Stimulated activated CD4-positive, alpha-beta T cell treated with anti-CD3 and anti-CD28 coated beads, Interleukin-15, amount 100 ng/mL, for 24 hours (primary cell): Measurements from ENCODE around the gene TMEM170A.
"Not testable (repeated sequence)": the region's sequence is repeated elsewhere in the genome, so short reads cannot be mapped to it uniquely, and the experiment has no call there.

Source experiments
- DNase-seq: peaks from one replicate; pipeline ENCODE4 v3.0.0-alpha.2; 2020

The TMEM170A gene

DNA sequence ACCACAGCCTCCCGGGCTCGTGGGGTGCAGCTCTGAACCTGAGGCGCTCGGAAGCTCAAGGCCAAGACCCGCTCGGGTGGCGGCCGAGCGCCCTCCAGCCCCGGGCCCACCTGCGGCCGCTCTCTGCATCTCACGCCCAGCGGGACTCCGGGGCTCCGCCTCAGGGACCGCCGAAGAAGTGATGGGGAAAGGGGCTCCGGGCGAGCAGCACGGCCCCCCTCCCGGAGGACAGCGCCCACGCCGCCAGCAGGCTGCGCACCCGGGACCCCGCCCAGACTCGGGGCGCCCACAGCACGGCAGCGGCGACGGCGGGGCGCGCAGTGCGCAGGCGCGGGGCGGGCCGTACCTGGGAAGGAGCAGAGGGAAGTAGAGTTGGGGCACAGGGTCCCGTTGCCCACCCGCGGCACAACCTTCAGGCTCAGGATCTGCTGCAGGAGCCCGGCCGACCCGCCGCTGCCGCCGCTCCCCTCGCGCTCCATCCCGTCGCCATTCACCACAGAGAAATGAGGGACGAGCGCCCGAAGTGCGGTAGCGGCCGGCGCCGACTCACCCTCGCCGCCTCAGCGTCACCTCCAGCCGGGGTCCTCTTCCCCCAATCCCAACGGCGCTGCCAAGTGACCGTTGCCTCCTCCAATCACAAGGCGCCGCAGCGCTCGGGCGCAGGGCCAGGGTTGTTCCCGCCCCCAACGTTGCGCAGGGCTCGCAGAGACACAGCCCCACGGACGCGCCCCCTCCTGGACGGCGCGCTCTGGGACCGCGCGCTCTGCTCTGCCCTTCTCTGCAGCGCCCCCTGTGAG is at the start of gene TMEM170A:
TSS of gene TMEM170A (minus strand) at position 568 of the 797 bp plus-strand sequence. CDS start at position 479, 89 bp downstream.
- DNase-seq: peak; percentile 100

DNA sequence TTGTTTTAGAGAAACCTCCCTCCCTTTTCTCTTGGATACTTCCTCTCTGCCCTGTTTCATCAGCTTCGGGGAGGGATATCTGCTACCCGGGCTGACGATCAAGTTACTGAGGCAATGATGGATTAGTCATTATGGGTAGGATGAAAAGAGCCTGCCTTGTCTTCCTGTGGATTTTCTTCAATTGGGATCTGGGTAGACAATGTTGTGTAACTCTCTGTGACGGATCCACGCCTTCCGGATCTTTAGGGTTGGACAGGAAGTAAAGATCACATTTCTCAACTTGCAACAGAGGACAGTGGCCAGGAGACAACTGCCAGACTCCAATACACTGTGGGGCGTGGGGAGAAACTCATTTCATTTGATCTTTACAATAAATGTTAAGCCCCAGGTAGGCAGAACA is 42.1 kb upstream of the TMEM170A start:
- no peak for DNase-seq

DNA sequence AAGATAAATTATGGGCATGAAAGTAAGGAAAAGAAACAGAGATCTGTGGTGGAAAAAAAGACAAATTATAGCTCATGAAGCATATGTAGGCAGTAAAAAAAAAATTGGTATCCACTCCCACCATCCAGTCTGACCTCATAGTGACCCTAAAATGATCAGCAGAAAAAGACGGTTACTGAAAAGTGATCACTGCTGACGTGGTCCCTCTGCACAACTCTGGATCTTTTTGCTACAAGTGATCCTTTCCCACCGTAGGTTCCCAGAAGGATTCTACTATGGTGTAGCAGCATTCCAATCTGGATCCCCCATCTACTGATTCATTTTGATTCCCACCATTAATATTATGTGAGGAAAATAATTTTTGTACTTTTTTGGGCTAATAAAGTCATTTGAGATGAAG is 41.6 kb upstream of the TMEM170A start:
- DNase-seq: no peak

- DNase-seq: no peak
These were observed 39.3 kb upstream of the TMEM170A start for GRCh38 chr16:75503801-75504200.

DNA sequence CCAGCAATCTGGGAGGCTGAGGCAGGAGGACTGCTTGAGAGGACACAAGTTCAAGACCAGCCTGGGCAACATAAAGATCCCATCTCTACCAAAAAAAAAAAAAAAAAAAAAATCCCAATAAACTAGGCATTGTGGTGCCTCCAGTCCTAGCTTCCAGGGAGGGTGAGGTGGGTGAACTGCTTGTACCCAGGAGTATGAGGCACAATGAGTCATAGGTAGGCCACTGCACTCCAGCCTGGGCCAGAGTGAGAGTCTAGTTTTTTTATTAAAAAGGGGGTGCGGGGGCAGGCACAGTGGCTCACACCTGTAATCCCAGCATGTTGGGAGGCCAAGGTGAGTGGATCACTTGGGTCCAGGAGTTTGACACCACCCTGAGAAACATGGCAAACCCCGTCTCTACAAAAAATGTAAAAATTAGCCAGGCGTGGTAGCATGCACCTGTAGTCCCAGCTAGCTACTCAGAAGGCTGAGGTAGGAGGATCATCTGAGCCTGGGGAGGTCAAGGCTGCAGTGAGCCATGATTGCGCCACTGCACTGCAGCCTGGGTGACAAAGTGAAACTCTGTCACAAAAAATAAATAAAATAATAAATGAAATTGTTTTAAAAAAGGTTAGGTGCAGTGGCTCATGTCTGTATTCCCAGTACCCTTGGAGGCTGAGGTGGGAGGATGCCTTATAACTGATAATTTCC is 38.6 kb upstream of the TMEM170A start:
- no peak for DNase-seq

DNA sequence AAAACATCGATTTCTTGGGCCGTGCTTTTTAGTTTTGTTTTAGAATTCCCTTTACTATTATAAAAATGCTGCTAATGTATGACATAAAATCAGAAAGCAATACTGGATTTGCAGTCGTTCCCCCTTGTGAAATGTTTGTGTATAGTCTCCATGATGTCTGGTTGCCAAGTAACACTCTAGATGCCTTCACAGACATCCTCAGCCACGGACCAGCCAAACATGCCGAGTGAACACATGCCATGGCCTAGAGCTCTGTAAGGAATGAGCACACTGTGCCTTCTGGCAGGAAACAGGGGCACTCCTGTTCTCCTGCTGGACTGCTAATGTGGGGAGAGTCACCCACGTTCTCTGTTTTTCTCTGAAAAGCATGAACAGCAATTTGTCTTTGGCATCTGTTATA is 37.3 kb upstream of the TMEM170A start:
- DNase-seq: not testable (repeated sequence)

DNA sequence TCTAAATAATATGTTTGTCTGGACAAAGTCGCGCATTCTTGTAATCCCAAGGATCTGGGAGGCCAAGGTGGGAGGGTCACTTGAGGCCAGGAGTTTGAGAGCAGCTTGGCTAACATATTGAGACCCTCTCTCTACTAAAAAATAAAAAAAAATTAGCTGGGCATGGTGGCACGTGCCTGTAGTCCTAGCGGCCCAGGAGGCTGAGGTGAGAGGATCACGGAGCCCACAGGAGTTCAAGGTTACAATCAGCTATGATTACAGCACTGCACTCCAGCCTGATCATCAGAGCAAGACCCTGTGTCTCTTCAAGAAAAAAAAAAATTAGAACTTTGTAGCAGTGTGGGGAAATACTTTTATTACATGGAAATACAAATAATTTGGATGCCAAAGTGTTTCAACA is 36.9 kb upstream of the TMEM170A start:
- DNase-seq: no peak

- not testable (repeated sequence) for DNase-seq
These were observed 34.3 kb upstream of the TMEM170A start for GRCh38 chr16:75498605-75499322.

DNA sequence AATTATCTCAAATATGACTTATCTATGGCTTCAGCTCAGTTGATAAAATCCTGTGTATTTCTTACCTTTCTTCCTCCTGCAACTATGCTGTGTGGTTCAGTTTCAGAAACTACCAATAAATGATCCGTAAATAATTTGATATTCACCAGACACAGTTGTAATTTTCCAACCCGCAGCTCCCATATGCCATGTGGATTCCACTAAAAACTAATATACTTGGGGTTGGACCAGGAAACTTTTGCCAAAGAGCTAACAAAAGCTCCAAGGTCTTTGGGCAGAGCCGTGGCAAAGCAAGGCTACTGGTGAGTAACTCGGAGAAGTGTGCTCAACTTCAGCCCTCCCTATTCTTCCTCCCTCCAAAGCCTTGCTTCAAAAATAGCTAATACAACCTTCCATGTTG is 33.1 kb upstream of the TMEM170A start:
- DNase-seq: no peak

DNA sequence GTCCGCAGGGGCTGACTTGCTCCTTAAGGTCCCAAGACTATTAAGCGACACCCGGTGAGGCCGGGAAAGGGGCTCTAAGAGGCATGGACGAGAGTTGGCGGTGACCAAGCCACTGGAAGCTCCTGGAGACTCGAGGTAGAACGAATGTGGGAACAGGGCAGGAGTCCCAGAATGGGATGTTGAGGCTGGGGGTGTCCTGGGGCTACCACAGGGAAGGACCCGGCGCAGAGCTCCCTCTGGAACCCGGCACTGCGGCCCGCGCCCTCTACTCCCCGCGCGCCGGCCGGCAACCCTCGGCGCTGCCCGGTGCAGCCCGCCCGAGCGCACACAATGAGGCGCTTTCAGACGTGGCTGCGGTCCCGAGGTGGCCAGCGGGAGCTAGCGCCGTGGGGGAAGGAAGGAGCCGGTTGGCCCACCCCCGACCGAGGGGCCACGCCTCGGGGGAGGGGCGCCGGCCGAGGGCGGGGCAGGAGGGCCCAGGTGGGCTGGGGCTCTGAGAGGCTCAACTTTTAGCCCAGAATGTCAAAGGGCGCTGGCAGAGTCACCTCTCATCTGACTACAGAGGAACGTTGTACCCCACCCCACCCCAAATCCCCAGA is 30.7 kb upstream of the TMEM170A start, which contains the start of gene CHST6:
TSS of gene CHST6 (minus strand) at position 366 of the 599 bp plus-strand sequence. CDS start 15,613 bp downstream, outside the sequence.
- peak; percentile 50 for DNase-seq

GRCh38 chr16:75494661-75495075 is 30.2 kb upstream of the TMEM170A start:
- DNase-seq: peak; percentile 4

DNA sequence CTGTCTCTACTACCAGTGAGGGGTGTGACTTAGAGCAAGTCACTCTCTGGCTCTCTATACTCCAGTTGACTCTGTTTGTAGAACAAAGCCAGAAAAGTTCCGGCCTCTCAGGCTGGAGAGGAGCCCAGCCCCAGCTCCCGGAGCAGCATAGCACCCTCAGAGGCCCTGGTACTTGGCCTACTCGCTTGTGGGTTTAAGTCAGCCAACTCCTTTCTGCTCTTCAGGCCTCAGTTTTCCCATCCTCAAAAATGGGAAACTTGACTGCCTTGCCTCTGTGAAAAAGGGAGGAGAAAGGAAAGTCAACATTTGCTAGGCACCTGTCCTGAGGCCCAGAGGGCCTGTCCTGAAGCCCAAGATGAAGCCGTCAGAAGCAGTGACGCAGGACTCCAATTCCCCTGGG is 29.7 kb upstream of the TMEM170A start:
- no peak for DNase-seq

GRCh38 chr16:75491876-75492275 is 27.4 kb upstream of the TMEM170A start:
- DNase-seq: no peak

GRCh38 chr16:75488322-75488721 is 23.8 kb upstream of the TMEM170A start:
- no peak for DNase-seq

GRCh38 chr16:75486676-75487313 is 22.3 kb upstream of the TMEM170A start:
- DNase-seq: no peak

DNA sequence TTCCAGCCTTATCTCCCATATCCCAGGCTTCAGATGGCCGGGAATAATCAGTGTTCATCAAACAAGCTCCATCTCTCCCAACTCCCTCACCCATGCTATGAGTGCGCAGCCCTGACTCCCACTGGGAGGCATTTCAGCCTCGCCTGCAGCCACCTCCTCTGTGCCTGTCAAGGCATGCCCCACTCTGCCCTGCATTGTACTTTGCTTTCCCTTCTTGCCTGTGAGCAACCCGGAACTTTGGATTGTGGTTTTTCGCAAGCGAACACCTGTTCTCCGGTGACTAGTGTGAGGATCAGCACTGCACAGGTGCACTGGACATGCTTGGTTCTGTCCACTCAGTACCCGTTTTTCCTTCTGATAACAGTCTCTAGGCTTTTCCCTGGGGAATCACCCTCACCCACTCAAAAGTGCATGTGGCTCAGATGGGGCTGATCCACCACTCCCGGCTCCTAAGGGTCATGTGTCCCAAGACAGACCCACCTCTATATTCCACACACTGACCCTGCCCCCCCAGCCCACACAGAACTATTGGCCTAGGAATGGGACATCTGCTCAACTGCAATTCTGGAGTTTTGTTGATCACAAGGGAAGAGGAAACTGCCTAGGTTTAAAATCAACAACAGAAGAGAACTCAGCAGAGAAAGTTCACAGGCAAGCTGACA is 21.7 kb upstream of the TMEM170A start:
- no peak for DNase-seq

GRCh38 chr16:75485230-75486013 is 20.9 kb upstream of the TMEM170A start:
- no peak for DNase-seq

GRCh38 chr16:75483222-75483621 is 18.7 kb upstream of the TMEM170A start:
- DNase-seq: no peak

GRCh38 chr16:75482434-75483205 is 18.1 kb upstream of the TMEM170A start:
- DNase-seq: no peak

GRCh38 chr16:75481475-75481874 is 17.0 kb upstream of the TMEM170A start:
- DNase-seq: no peak
